GM12878 (cell line): ENCODE results near the gene CCDC12.

Experiments used
- CTCF ChIP-seq, 3 experiments: IDR thresholded peaks in 2 of 3; conservative IDR thresholded peaks in 1 of 3; 2 replicates each; pipeline ENCODE4 v1.5.1; 2011; ENCODE audit warnings: low read depth in 3 of 3, low read length in 3 of 3, mild to moderate bottlenecking in 3 of 3, control low read depth in 2 of 3, moderate library complexity in 2 of 3, inconsistent platforms in 1 of 3, mixed read lengths in 1 of 3; ENCODE audit not compliant: control insufficient read depth in 2 of 3, insufficient read depth in 1 of 3; ENCODE audit errors: extremely low read depth in 1 of 3
- ETV6 ChIP-seq, 2 experiments: fragments of 450-650 bp in 1 of 2; IDR thresholded peaks in 1 of 2; conservative IDR thresholded peaks in 1 of 2; 2 replicates each; pipeline ENCODE4 v1.6.1; 2014; ENCODE audit warnings: antibody characterized with exemption in 1 of 2, borderline replicate concordance in 1 of 2, low read depth in 1 of 2, mild to moderate bottlenecking in 1 of 2, moderate library complexity in 1 of 2
- EZH2 ChIP-seq: IDR thresholded peaks from 2 replicates; pipeline ENCODE4 v1.6.1; 2012; ENCODE audit warnings: low read depth, mild to moderate bottlenecking, control low read depth, inconsistent platforms, low read length, borderline replicate concordance; ENCODE audit not compliant: control insufficient read depth
- MYC ChIP-seq: IDR thresholded peaks from 2 replicates; pipeline ENCODE4 v1.6.1; 2011; ENCODE audit warnings: mild to moderate bottlenecking, low read length, moderate library complexity, inconsistent platforms; ENCODE audit not compliant: insufficient read depth, insufficient replicate concordance, insufficient read length, severe bottlenecking
- POLR2AphosphoS2 ChIP-seq: IDR thresholded peaks from 2 replicates; pipeline ENCODE4 v1.6.1; 2011; ENCODE audit warnings: low read depth, mild to moderate bottlenecking, low read length, improper control_type of control experiment, moderate library complexity
- POLR2AphosphoS5 ChIP-seq: IDR thresholded peaks from 2 replicates; pipeline ENCODE4 v1.6.1; 2011; ENCODE audit warnings: mild to moderate bottlenecking, low read length, inconsistent platforms
- SIN3A ChIP-seq: IDR thresholded peaks from 2 replicates; pipeline ENCODE4 v1.6.1; 2012; ENCODE audit warnings: low read depth, low read length, improper control_type of control experiment

- no peak for TF ChIP-seq EZH2
- TF ChIP-seq SIN3A: no peak
- TF ChIP-seq CTCF (IDR thresholded peaks at IDR 0.05 in 2 of 3, conservative IDR thresholded peaks at IDR 0.05 in 1 of 3; ENCODE audit: control insufficient read depth in 2 of 3, extremely low read depth in 1 of 3, insufficient read depth in 1 of 3, low read depth in 3 of 3, low read length in 3 of 3): no peak
- TF ChIP-seq ETV6 (conservative IDR thresholded peaks at IDR 0.05 in 1 of 2, IDR thresholded peaks at IDR 0.05 in 1 of 2; ENCODE audit: borderline replicate concordance in 1 of 2, low read depth in 1 of 2): no peak
- no peak for TF ChIP-seq POLR2AphosphoS5
- no peak for TF ChIP-seq MYC
- no peak for TF ChIP-seq POLR2AphosphoS2
These were observed 4.1 kb downstream of the CCDC12 start for GRCh38 chr3:46972396-46972795.
